Tibial nerve (tissue), 4 donors: ENCODE data around the gene PRL. TPM values are rescaled to one million over a fixed set of nuclear protein-coding genes. Genes with fewer than 3 reads are reported as not detected.

Experiments
- DNase-seq, 2 donors: peaks; one replicate each; pipeline ENCODE4 v3.0.0-alpha.2; 2019; ENCODE audit warnings: low spot score in 2 of 2
- H3K27ac ChIP-seq, 4 donors: fragments of 200-600 bp; sonication (generic) in 3 of 4; one replicate each; pipeline ENCODE4 v1.5.1; 2017 to 2019; ENCODE audit warnings: mild to moderate bottlenecking in 1 of 4
- H3K27me3 ChIP-seq, 2 donors: fragments of 200-600 bp; sonication (generic) in 1 of 2; one replicate each; pipeline versions ENCODE4 v1.5.1 to v1.6.0; 2017 to 2019
- H3K36me3 ChIP-seq, 3 donors: fragments of 200-600 bp; sonication (generic); one replicate each; pipeline ENCODE4 v1.5.1; 2018 to 2019
- H3K4me1 ChIP-seq, 4 donors: fragments of 200-600 bp; sonication (generic) in 3 of 4; one replicate each; pipeline ENCODE4 v1.5.1; 2017 to 2019
- H3K4me3 ChIP-seq, 4 donors: fragments of 200-600 bp; sonication (generic) in 3 of 4; one replicate each; pipeline ENCODE4 v1.5.1; 2017 to 2019; ENCODE audit warnings: mild to moderate bottlenecking in 1 of 4, moderate library complexity in 1 of 4
- H3K9me3 ChIP-seq, 4 donors: fragments of 200-600 bp; sonication (generic) in 3 of 4; one replicate each; pipeline ENCODE4 v1.5.1; 2017 to 2019
- CTCF ChIP-seq, 5 experiments: fragments of 200-600 bp in 3 of 5; fragments of 450-650 bp in 2 of 5; sonication (generic) in 3 of 5; IDR thresholded peaks; one replicate each; pipeline ENCODE4 v1.5.1; 2016 to 2019; ENCODE audit warnings: antibody characterized with exemption in 5 of 5, mild to moderate bottlenecking in 3 of 5, moderate library complexity in 2 of 5
- EP300 ChIP-seq, 2 donors: sonication (generic); formaldehyde crosslinking; IDR thresholded peaks; one replicate each; pipeline ENCODE4 v1.6.1; 2017; ENCODE audit warnings: antibody characterized with exemption in 2 of 2, mild to moderate bottlenecking in 1 of 2
- POLR2A ChIP-seq, 2 donors: fragments of 450-650 bp; IDR thresholded peaks; one replicate each; pipeline ENCODE4 v1.6.1; 2017; ENCODE audit warnings: antibody characterized with exemption in 2 of 2, mild to moderate bottlenecking in 2 of 2, moderate library complexity in 2 of 2
- WGBS, 2 donors: methylation state at CpG; one replicate each; pipeline ENCODE4 v1.1.5; 2018; 5-methylcytosine and 5-hydroxymethylcytosine counted together
- total RNA-seq, 4 donors: library from RNA; depleted of rRNA; stranded (reverse); fragments of >200 nt; gene quantifications; one replicate each; pipeline ENCODE4 v1.1.0, GENCODE V29; 2016

PRL gene
- total RNA-seq, 4 donors from 2014 or later, result not detected

GRCh38 chr6:22248513-22249308, 48.1 kb downstream of the PRL start:
- DNase-seq, result no peak

GRCh38 chr6:22247916-22248482, 48.8 kb downstream of the PRL start:
- no peak for TF ChIP-seq POLR2A (IDR thresholded peaks at IDR 0.05)
- no peak for TF ChIP-seq CTCF (IDR thresholded peaks at IDR 0.05)
- TF ChIP-seq EP300 (IDR thresholded peaks at IDR 0.05), result no peak

More at GRCh38 chr6:22248513-22249308, 48.1 kb downstream of the PRL start:
- Histone ChIP-seq H3K27ac (no peak overlapping the region), H3K4me3 (no peak overlapping the region), H3K4me1 (peaks cover 0 to 28% (median 0%) of the 10 kb centered on the region in 4 donors), H3K9me3 (no peaks in the 10 kb centered on the region), H3K27me3 (no peaks in the 10 kb centered on the region), H3K36me3 (no peaks in the 10 kb centered on the region)
- TF ChIP-seq CTCF (IDR thresholded peaks at IDR 0.05) (no peak), POLR2A (IDR thresholded peaks at IDR 0.05) (no peak), EP300 (IDR thresholded peaks at IDR 0.05) (no peak)
- 60 to 62% methylated on average over 6 of the region's 6 CpGs for WGBS, 2 donors

DNA sequence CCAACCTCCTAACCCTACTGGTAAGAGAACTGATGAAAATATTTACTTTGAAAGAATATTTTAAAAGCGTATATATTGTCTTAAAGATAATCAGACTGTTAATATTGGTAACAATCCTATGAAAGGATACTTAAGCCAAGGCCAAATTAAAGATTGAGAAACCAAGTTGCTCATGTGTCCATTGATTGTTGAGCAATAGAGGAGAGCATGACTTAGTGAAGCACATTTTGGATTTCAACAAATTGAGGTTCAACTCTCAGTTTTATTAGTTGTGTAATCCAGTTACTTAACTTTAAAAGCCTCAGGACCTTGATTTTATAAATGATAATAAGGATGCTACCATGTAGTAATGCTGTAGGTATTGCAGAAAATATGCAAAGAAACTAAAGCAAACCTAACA, 56.8 kb downstream of the PRL start:
- no peak for DNase-seq
- Histone ChIP-seq H3K4me3 (no peak overlapping the region), H3K27ac (no peak overlapping the region), H3K27me3 (no peaks in the 10 kb centered on the region), H3K36me3 (no peaks in the 10 kb centered on the region), H3K9me3 (peaks cover 0 to 8% (median 0%) of the 10 kb centered on the region in 4 donors), H3K4me1 (peaks cover 0 to 7% (median 0%) of the 10 kb centered on the region in 4 donors)
- TF ChIP-seq EP300 (IDR thresholded peaks at IDR 0.05) (no peak), POLR2A (IDR thresholded peaks at IDR 0.05) (no peak), CTCF (IDR thresholded peaks at IDR 0.05) (no peak)
- 0 to 3% methylated on average over 1 of the region's 1 CpG for WGBS, 2 donors

More at GRCh38 chr6:22247916-22248482, 48.8 kb downstream of the PRL start:
- Histone ChIP-seq H3K27ac (no peak overlapping the region), H3K4me1 (peaks cover 0 to 28% (median 0%) of the 10 kb centered on the region in 4 donors), H3K9me3 (peaks cover 0 to under 1% (median 0%) of the 10 kb centered on the region in 4 donors), H3K27me3 (no peaks in the 10 kb centered on the region), H3K36me3 (no peaks in the 10 kb centered on the region), H3K4me3 (no peak overlapping the region)
- no peak for DNase-seq
- 78 to 94% methylated on average over 4 of the region's 4 CpGs for WGBS, 2 donors

DNA sequence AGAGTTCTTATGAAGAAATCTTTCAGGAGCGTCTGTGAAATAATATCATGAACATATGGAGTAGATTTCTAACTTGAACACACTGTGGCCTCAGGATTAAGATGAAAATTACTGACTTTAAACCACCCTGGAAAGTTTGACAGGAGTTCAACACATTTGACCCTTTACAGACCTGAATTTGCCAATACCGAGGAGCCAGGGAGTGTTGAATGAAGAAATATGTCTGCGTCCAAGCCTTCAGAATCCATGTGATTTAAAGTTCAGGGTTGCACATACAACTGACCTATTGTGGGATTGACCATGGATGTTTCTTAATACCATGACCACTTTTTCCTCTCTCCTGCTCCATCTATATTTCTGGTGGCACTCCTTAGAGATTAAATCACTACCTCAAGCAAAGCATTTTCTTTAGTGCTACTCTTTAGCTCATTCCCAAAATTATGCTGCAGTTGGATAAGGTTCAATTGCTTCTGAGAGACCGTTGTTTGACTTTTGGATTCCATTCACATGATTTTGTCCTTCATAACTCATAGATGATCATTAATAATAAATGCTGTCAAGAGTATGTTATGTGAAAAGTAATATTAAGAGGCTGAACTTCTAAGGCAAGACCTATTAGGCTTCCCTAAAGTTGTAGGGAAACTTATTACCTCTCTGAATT, 57.4 kb downstream of the PRL start:
- TF ChIP-seq EP300 (IDR thresholded peaks at IDR 0.05) (no peak), CTCF (IDR thresholded peaks at IDR 0.05) (no peak), POLR2A (IDR thresholded peaks at IDR 0.05) (no peak)
- Histone ChIP-seq H3K9me3 (peaks cover 0 to 8% (median 0%) of the 10 kb centered on the region in 4 donors), H3K36me3 (no peaks in the 10 kb centered on the region), H3K27me3 (no peaks in the 10 kb centered on the region), H3K27ac (no peak overlapping the region), H3K4me1 (peaks cover 0 to 7% (median 0%) of the 10 kb centered on the region in 4 donors), H3K4me3 (no peak overlapping the region)
- DNase-seq, result no peak
- WGBS, 2 donors, result 38 to 41% methylated on average over 4 of the region's 4 CpGs
